GM12878 (cell line): ENCODE measurements around the gene FCHSD2. TPM values are rescaled to one million over a fixed set of nuclear protein-coding genes. Genes with fewer than 3 reads are reported as not detected.

ENCODE experiments used
- ATAC-seq: fragments of 200-7000 bp; cut with Tn5 transposase; 3 replicates; pipeline ENCODE4 v1.9.1; 2020; ENCODE audit warnings: mild to moderate bottlenecking, moderate library complexity
- BruUV-seq: library from RNA; stranded (reverse); fragments of 400-500 nt; replicated peaks from 2 replicates; lab custom pipeline; 2021; lab: Mats Ljungman, UMichigan
- CTCF ChIA-PET: fragments of 300-600 bp; sonication (Branson Sonifier 250); formaldehyde crosslinking; extraction: SDS; loops from one replicate; lab custom pipeline; 2021; ENCODE audit warnings: inconsistent platforms; lab: Yijun Ruan, JAX
- POLR2A ChIA-PET: fragments of 350-600 bp; formaldehyde crosslinking; extraction: SDS; loops from one replicate; lab custom pipeline; 2021; ENCODE audit warnings: inconsistent platforms; lab: Charles Lee
- RAD21 ChIA-PET: fragments of 300-600 bp; sonication (Branson Sonifier 250); formaldehyde crosslinking; loops from one replicate; lab custom pipeline; 2023; ENCODE audit warnings: antibody characterized with exemption; ENCODE audit not compliant: unreplicated experiment; lab: Charles Lee
- SMC1A ChIA-PET: fragments of 300-600 bp; sonication (Branson Sonifier 250); formaldehyde crosslinking; loops from one replicate; lab custom pipeline; 2023; ENCODE audit not compliant: unreplicated experiment, uncharacterized antibody; lab: Charles Lee
- DNase-seq: peaks from one replicate; pipeline ENCODE4 v3.0.0-alpha.2; 2011; ENCODE audit warnings: low read depth, low spot score
- FAIRE-seq: peaks from 3 replicates; lab custom pipeline; 2011; peaks lifted over from hg19 to GRCh38; lab: Jason Lieb, UNC
- H2AFZ ChIP-seq: 2 replicates; pipeline ENCODE4 v1.6.0; 2011; ENCODE audit warnings: low read depth, low read length, control low read depth; ENCODE audit not compliant: control insufficient read depth
- H3K27ac ChIP-seq: 2 replicates; pipeline ENCODE4 v1.5.1; 2011; ENCODE audit warnings: control low read depth; ENCODE audit not compliant: control insufficient read depth, insufficient read depth
- H3K27me3 ChIP-seq, 2 experiments: replicated peaks in 1 of 2; 2 replicates each; pipeline versions ENCODE4 v1.6.0 to v1.6.1; 2011; ENCODE audit warnings: low read length in 1 of 2; ENCODE audit not compliant: control insufficient read depth in 2 of 2, insufficient read depth in 2 of 2
- H3K36me3 ChIP-seq, 2 experiments: 2 replicates each; pipeline ENCODE4 v1.5.1; 2011; ENCODE audit warnings: low read length in 1 of 2; ENCODE audit not compliant: control insufficient read depth in 2 of 2, insufficient read depth in 2 of 2
- H3K4me1 ChIP-seq: 2 replicates; pipeline ENCODE4 v1.6.1; 2011; ENCODE audit warnings: mild to moderate bottlenecking, low read length, moderate library complexity, mixed read lengths; ENCODE audit not compliant: control insufficient read depth, insufficient read depth
- H3K4me2 ChIP-seq: 2 replicates; pipeline ENCODE4 v1.6.0; 2011; ENCODE audit warnings: control low read depth; ENCODE audit not compliant: control insufficient read depth, insufficient read depth
- H3K4me3 ChIP-seq: fragments of 200-600 bp; sonication (generic); 2 replicates; pipeline ENCODE4 v1.5.1; 2016
- H3K79me2 ChIP-seq: 2 replicates; pipeline ENCODE4 v1.6.0; 2011; ENCODE audit warnings: low read length; ENCODE audit not compliant: control insufficient read depth, insufficient read depth
- H3K9ac ChIP-seq: 2 replicates; pipeline ENCODE4 v1.8.0; 2011; ENCODE audit warnings: low read length, control low read depth, mixed read lengths; ENCODE audit not compliant: control insufficient read depth, insufficient read depth
- H3K9me3 ChIP-seq: replicated peaks from 3 replicates; pipeline ENCODE4 v1.5.1; 2011; ENCODE audit warnings: mild to moderate bottlenecking, low read length; ENCODE audit not compliant: control insufficient read depth, insufficient read depth
- H4K20me1 ChIP-seq: 2 replicates; pipeline ENCODE4 v1.6.0; 2011; ENCODE audit not compliant: control insufficient read depth, insufficient read depth
- BHLHE40 ChIP-seq, 2 experiments: fragments of 450-650 bp in 1 of 2; IDR thresholded peaks; 2 replicates each; pipeline ENCODE4 v1.6.1; 2011 to 2017; ENCODE audit warnings: low read depth in 2 of 2, borderline replicate concordance in 1 of 2, improper control_type of control experiment in 1 of 2, low read length in 1 of 2, mild to moderate bottlenecking in 1 of 2
- CHD1 ChIP-seq: IDR thresholded peaks from 2 replicates; pipeline ENCODE4 v1.6.1; 2012; ENCODE audit warnings: low read depth, low read length, improper control_type of control experiment
- CTCF ChIP-seq, 3 experiments: IDR thresholded peaks in 2 of 3; conservative IDR thresholded peaks in 1 of 3; 2 replicates each; pipeline ENCODE4 v1.5.1; 2011; ENCODE audit warnings: low read depth in 3 of 3, low read length in 3 of 3, mild to moderate bottlenecking in 3 of 3, control low read depth in 2 of 3, moderate library complexity in 2 of 3, inconsistent platforms in 1 of 3, mixed read lengths in 1 of 3; ENCODE audit not compliant: control insufficient read depth in 2 of 3, insufficient read depth in 1 of 3; ENCODE audit errors: extremely low read depth in 1 of 3
- EGR1 ChIP-seq, 2 experiments: IDR thresholded peaks; 1 replicate in 1 of 2; 2 replicates in 1 of 2; pipeline ENCODE4 v1.6.1; 2011 to 2012; ENCODE audit warnings: low read depth in 2 of 2, low read length in 2 of 2, borderline replicate concordance in 1 of 2, mild to moderate bottlenecking in 1 of 2, moderate library complexity in 1 of 2
- IRF4 ChIP-seq: IDR thresholded peaks from 2 replicates; pipeline ENCODE4 v1.6.1; 2011; ENCODE audit warnings: low read depth, low read length
- POLR2AphosphoS2 ChIP-seq: IDR thresholded peaks from 2 replicates; pipeline ENCODE4 v1.6.1; 2011; ENCODE audit warnings: low read depth, mild to moderate bottlenecking, low read length, improper control_type of control experiment, moderate library complexity
- RAD21 ChIP-seq: IDR thresholded peaks from 2 replicates; pipeline ENCODE4 v1.6.1; 2011; ENCODE audit warnings: mild to moderate bottlenecking, low read depth, low read length, moderate library complexity; ENCODE audit not compliant: insufficient read depth
- RBBP5 ChIP-seq: fragments of 200-600 bp; sonication (generic); conservative IDR thresholded peaks from 2 replicates; pipeline ENCODE4 v1.6.1; 2016
- RUNX3 ChIP-seq: IDR thresholded peaks from 2 replicates; pipeline ENCODE4 v1.6.1; 2012; ENCODE audit warnings: low read length, inconsistent platforms
- SKIL ChIP-seq: fragments of 450-650 bp; IDR thresholded peaks from 2 replicates; pipeline ENCODE4 v1.6.1; 2017; ENCODE audit warnings: mild to moderate bottlenecking, low read depth, inconsistent platforms; ENCODE audit not compliant: poor library complexity, severe bottlenecking
- SMC3 ChIP-seq: IDR thresholded peaks from 2 replicates; pipeline ENCODE4 v1.6.1; 2011; ENCODE audit warnings: low read length, improper control_type of control experiment, borderline replicate concordance
- TARDBP ChIP-seq: IDR thresholded peaks from 2 replicates; pipeline ENCODE4 v1.6.1; 2016; ENCODE audit warnings: borderline replicate concordance
- YY1 ChIP-seq: IDR thresholded peaks from 2 replicates; pipeline ENCODE4 v1.6.1; 2011; ENCODE audit warnings: low read depth, mild to moderate bottlenecking, low read length
- WGBS: methylation state at CpG from one replicate; pipeline ENCODE4 v1.1.6; 2016; ENCODE audit warnings: low lambda C conversion rate; ENCODE audit not compliant: insufficient replicate concordance, insufficient coverage; ENCODE audit errors: missing lambda C conversion rate; 5-methylcytosine and 5-hydroxymethylcytosine counted together
- in situ Hi-C: fragments of 300-500 bp; cut with MboI; formaldehyde crosslinking; loops from 9 replicates; pipeline ENCODE4 v1.14.3; 2018; ENCODE audit warnings: mixed read lengths
- intact Hi-C: fragments of 100-400 bp; cut with micrococcal nuclease; formaldehyde crosslinking; loops from one replicate; pipeline ENCODE4 v1.14.2; 2022; ENCODE audit not compliant: unreplicated experiment
- polyA plus RNA-seq, 11 experiments: library from polyadenylated mRNA; depleted of rRNA in 4 of 11; unstranded in 6 of 11; stranded (reverse) in 5 of 11; fragments of >200 nt; fragmentation: Nextera tagmentation in 4 of 11; fragmentation: Illumina TruSeq in 1 of 11; extraction: Ambion mirVana in 4 of 11; extraction: Trizol in 1 of 11; gene quantifications; 1 replicate in 1 of 11; 2 replicates in 10 of 11; pipeline versions ENCODE4 v1.2.1 to v1.2.3, GENCODE V29; 2011 to 2016; ENCODE audit warnings: inconsistent platforms in 2 of 11, missing spikeins in 2 of 11, low read depth in 1 of 11
- total RNA-seq, 4 experiments: library from RNA; depleted of rRNA in 3 of 4; stranded (reverse); fragments of >200 nt in 3 of 4; fragmentation: Illumina TruSeq in 1 of 4; extraction: Trizol in 1 of 4; gene quantifications; 2 replicates each; pipeline versions ENCODE4 v1.2.1 to v1.2.3, GENCODE V29; 2013 to 2021

The FCHSD2 gene
- total and polyA plus RNA-seq, 10 of the 15 experiments (the other 5 are each of a cell fraction or from before 2014, with no cell fraction given), result 13.2 to 89.8 (median 47.8) TPM

GRCh38 chr11:72832301-72833082 lies 309.6 kb downstream of the FCHSD2 start (continued):
- peak; percentile 34; the same call in 1 of the 2 replicates for TF ChIP-seq POLR2AphosphoS2

GRCh38 chr11:72831521-72832300 lies 310.4 kb downstream of the FCHSD2 start:
- intact Hi-C loops (loop anchor here (1.0 kb wide), 1 partner anchor 347 kb away; no protein-coding TSS in a partner anchor), in situ Hi-C loops (loop anchor here (25.0 kb wide), 1 partner anchor 356 kb away; no protein-coding TSS in a partner anchor)
- SMC1A ChIA-PET, result interaction anchor here (0.6 to 8.0 kb wide), 10 partner anchors 13 to 443 kb away, joined by 3 to 65 read pairs (median 4); no protein-coding TSS in a partner anchor
- Histone ChIP-seq H3K36me3 (peaks cover 22 to 29% of the 10 kb centered on the region in 2 experiments), H3K9me3 (no peaks in the 10 kb centered on the region), H3K27ac (no peak overlapping the region), H3K79me2 (no peaks in the 10 kb centered on the region), H3K4me1 (peaks cover 8% of the 10 kb centered on the region), H3K4me2 (no peak overlapping the region), H3K4me3 (no peak overlapping the region), H3K27me3 (no peaks in the 10 kb centered on the region), H3K9ac (no peak overlapping the region), H4K20me1 (no peaks in the 10 kb centered on the region; the same call in 1 of the 2 replicates), H2AFZ (no peak overlapping the region)
- FAIRE-seq (peak; percentile 27), ATAC-seq (peak; percentile 83), DNase-seq (no peak)
- no TSS peak for BruUV-seq
- POLR2A ChIA-PET, result no interaction called here
- WGBS, result 55% methylated on average over 13 of the region's 13 CpGs
- RAD21 ChIA-PET, result interaction anchor here (1.2 to 4.2 kb wide), 8 partner anchors 15 to 457 kb away, joined by 3 to 51 read pairs (median 6); partner anchors contain the start of gene FCHSD2
- CTCF ChIA-PET, result interaction anchor here (0.7 to 8.7 kb wide), 29 partner anchors 9 to 457 kb away, joined by 3 to 128 read pairs (median 4); partner anchors contain the start of genes FCHSD2 and STARD10
- peak; percentile 12; the same call in 1 of the 2 replicates for TF ChIP-seq RUNX3
- TF ChIP-seq YY1, result peak; percentile 45; the same call in 1 of the 2 replicates
- TF ChIP-seq CTCF (IDR thresholded peaks at IDR 0.05 in 2 of 3, conservative IDR thresholded peaks at IDR 0.05 in 1 of 3; ENCODE audit: control insufficient read depth in 2 of 3, extremely low read depth in 1 of 3, insufficient read depth in 1 of 3, low read depth in 3 of 3, low read length in 3 of 3), result peak; percentile 77 to 85 (median 85); a peak in 5 of 6 replicates
- TF ChIP-seq RBBP5, result no peak
- TF ChIP-seq TARDBP, result 0 out of 2 replicates have a peak, but pooled peaks have one; percentile 3
- no peak for TF ChIP-seq BHLHE40 (IDR thresholded peaks at IDR 0.05; ENCODE audit: borderline replicate concordance in 1 of 2, low read depth in 2 of 2, low read length in 1 of 2)
- no peak for TF ChIP-seq CHD1
- no peak for TF ChIP-seq SKIL
- TF ChIP-seq IRF4, result 0 out of 2 replicates have a peak, but pooled peaks have one; percentile 23
- peak; percentile 81 for TF ChIP-seq RAD21
- peak; percentile 75 for TF ChIP-seq SMC3
- TF ChIP-seq EGR1 (IDR thresholded peaks at IDR 0.05; ENCODE audit: borderline replicate concordance in 1 of 2, low read depth in 2 of 2, low read length in 2 of 2), result 0 out of 3 replicates have a peak, but pooled peaks of 1 of the 2 experiments have one; percentile 11
